Heart right ventricle (tissue), 16 donors: ENCODE data around the gene CFAP52. TPM values are rescaled to one million over a fixed set of nuclear protein-coding genes. Genes with fewer than 3 reads are reported as not detected.

ENCODE experiments used
- ATAC-seq, 8 donors: fragments of 200-7000 bp; cut with Tn5 transposase; one replicate each; pipeline ENCODE4 v1.9.1; 2020; ENCODE audit warnings: mild to moderate bottlenecking in 8 of 8, moderate library complexity in 8 of 8, moderate number of reproducible peaks in 1 of 8
- DNase-seq, 2 donors: peaks; one replicate each; pipeline ENCODE4 v3.0.0-alpha.2; 2020
- H3K27ac ChIP-seq, 10 donors: fragments of 200-600 bp; sonication (generic) in 2 of 10; one replicate each; pipeline versions ENCODE4 v1.5.0 to v1.8.0; 2020 to 2022; ENCODE audit warnings: mild to moderate bottlenecking in 3 of 10
- H3K27me3 ChIP-seq, 7 donors: fragments of 200-600 bp; one replicate each; pipeline ENCODE4 v1.8.0; 2021 to 2022; ENCODE audit warnings: mild to moderate bottlenecking in 2 of 7
- H3K36me3 ChIP-seq, 9 donors: fragments of 200-600 bp; sonication (generic) in 1 of 9; one replicate each; pipeline versions ENCODE4 v1.5.0 to v1.8.0; 2020 to 2022; ENCODE audit warnings: mild to moderate bottlenecking in 2 of 9
- H3K4me1 ChIP-seq, 9 donors: fragments of 200-600 bp; sonication (generic) in 1 of 9; one replicate each; pipeline versions ENCODE4 v1.5.0 to v1.8.0; 2020 to 2022; ENCODE audit warnings: mild to moderate bottlenecking in 4 of 9
- H3K4me3 ChIP-seq, 10 donors: fragments of 200-600 bp; sonication (generic) in 2 of 10; one replicate each; pipeline versions ENCODE4 v1.5.0 to v1.8.0; 2020 to 2022; ENCODE audit warnings: mild to moderate bottlenecking in 7 of 10, moderate library complexity in 2 of 10
- H3K9me3 ChIP-seq, 11 donors: fragments of 200-600 bp in 10 of 11; sonication (generic) in 2 of 11; one replicate each; pipeline versions ENCODE4 v1.5.0 to v1.8.0; 2013 to 2022; ENCODE audit warnings: mild to moderate bottlenecking in 2 of 11, control low read depth in 1 of 11, moderate library complexity in 1 of 11
- CTCF ChIP-seq, 9 donors: fragments of 200-600 bp; sonication (generic) in 2 of 9; IDR thresholded peaks; one replicate each; pipeline versions ENCODE4 v1.5.0 to v1.8.0; 2021 to 2022; ENCODE audit warnings: antibody characterized with exemption in 9 of 9, mild to moderate bottlenecking in 5 of 9, moderate library complexity in 1 of 9
- WGBS, 2 donors: extraction: QIAGEN DNeasy Blood & Tissue Kit; methylation state at CpG; one replicate each; pipeline ENCODE4 v1.1.7; 2013; ENCODE audit warnings: inconsistent platforms in 1 of 2; 5-methylcytosine and 5-hydroxymethylcytosine counted together
- intact Hi-C, 10 donors: fragments of 100-400 bp; cut with DNase I; formaldehyde crosslinking; loops; one replicate each; pipeline versions ENCODE4 v1.11.1 to v1.14.2; 2022
- polyA plus RNA-seq, 2 donors: library from polyadenylated mRNA; stranded (reverse); fragments of 200-250 nt; gene quantifications; one replicate each; pipeline ENCODE4 v1.2.3, GENCODE V29; 2013
- total RNA-seq, 10 donors: library from RNA; stranded (reverse); fragmentation: NEBNext Ultra II Directional in 3 of 10; extraction: Animal tissue kit (Norgen Biotek cat#: 25700) in 3 of 10; gene quantifications; one replicate each; pipeline versions ENCODE4 v1.2.1 to v1.2.4, GENCODE V29; 2021 to 2023
- donor health status: Arrhythmogenic right ventricular cardiomyopathy.
- donor health status: ischemic (EF 13 %, LVEDD 7.1; RV severe dilation, severe dysfunction).
- donor health status: healthy with polysubstance abuse.
- donor health status: DM: no; HTN: yes; CAD: no.
- donor health status: DM: no; HTN: no; CAD: no.
- donor health status: ischemic (EF 25% LVEDD 6.9; RV normal size, moderate dysfunction).
- donor health status: ischemic (EF 25% LVEDD 5.7; RV mildly dilated, moderate dysfunction).
- donor health status: healthy.
- donor health status: DM: yes; HTN: yes; CAD: no.
- donor health status: Ischemic cardiomyopathy.
- donor health status: ischemic (EF 35%, LVEDD 5.7; RV mildly dilated, moderate dysfunction).
- donor health status: nonischemic (EF 11% LVEDD 7.7; RV severe dilation, severe dysfunction).
- donor health status: DM: yes; HTN: yes; CAD: no.
- donor health status: PGD.
- donor health status: ischemic (EF 29% LVEDD 5.4; RV normal size, mild dysfunction).
- donor health status: nonischemic (EF 23%, LVEDD 6.1; RV moderate dilation, normal function).

Gene CFAP52
- total and polyA plus RNA-seq, 12 donors: 0.23 TPM; not detected in 11

- H3K4me1 ChIP-seq: peaks cover 0 to 18% (median 17%) of the 10 kb centered on the region in 9 donors
- no peaks in the 10 kb centered on the region for H3K36me3 ChIP-seq
- no peaks in the 10 kb centered on the region for H3K9me3 ChIP-seq
- peak overlapping the region; percentile 25 to 59 (median 50) for H3K4me3 ChIP-seq
- intact Hi-C loops: no loop called here
- DNase-seq: peak; percentile 8 to 28
- 2% methylated on average over 48 to 51 of the region's 51 CpGs for WGBS, 2 donors
- ATAC-seq: peak in 7 of 8 donors; percentile 33 to 68 (median 58)
- peaks cover 7 to 76% (median 72%) of the 10 kb centered on the region in 7 donors for H3K27me3 ChIP-seq
- H3K27ac ChIP-seq: no peak overlapping the region
- peak in 1 of 9 donors; percentile 18 for TF ChIP-seq CTCF (IDR thresholded peaks at IDR 0.05)
Measured at GRCh38 chr17:9645851-9646545, 69.6 kb downstream of the CFAP52 start.

GRCh38 chr17:9646546-9646885 lies 70.1 kb downstream of the CFAP52 start:
- 36 to 45% methylated on average over 8 of the region's 8 CpGs for WGBS, 2 donors
- Histone ChIP-seq H3K27ac (no peak overlapping the region), H3K4me3 (peak overlapping the region in 2 of 10 donors; percentile 38 to 53), H3K27me3 (peaks cover 7 to 79% (median 72%) of the 10 kb centered on the region in 7 donors), H3K36me3 (no peaks in the 10 kb centered on the region), H3K4me1 (peaks cover 0 to 18% (median 17%) of the 10 kb centered on the region in 9 donors), H3K9me3 (no peaks in the 10 kb centered on the region)
- DNase-seq (no peak), ATAC-seq (no peak)
- no peak for TF ChIP-seq CTCF (IDR thresholded peaks at IDR 0.05)
- intact Hi-C loops: no loop called here

DNA sequence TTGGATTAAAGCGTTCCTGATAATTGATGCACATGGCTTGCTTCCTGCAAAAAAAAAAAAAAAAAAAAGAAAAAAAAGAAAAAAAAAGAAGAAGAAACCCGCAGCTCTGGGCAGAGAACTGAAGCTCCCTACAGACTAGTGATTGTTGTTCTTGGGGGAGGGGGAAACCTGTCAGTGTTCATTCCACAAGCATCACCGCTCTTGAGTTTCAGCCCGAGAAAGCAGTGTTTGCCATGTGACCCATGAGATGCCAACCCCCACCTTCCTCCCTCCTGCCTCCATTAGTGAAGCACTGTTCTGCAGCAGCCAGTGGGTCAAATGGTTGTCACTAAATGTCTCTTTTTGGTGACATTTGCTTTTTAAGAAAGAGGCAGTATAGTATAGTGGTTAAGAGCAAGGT lies 70.6 kb downstream of the CFAP52 start:
- Histone ChIP-seq H3K9me3 (no peaks in the 10 kb centered on the region), H3K36me3 (no peaks in the 10 kb centered on the region), H3K27me3 (peaks cover 7 to 84% (median 73%) of the 10 kb centered on the region in 7 donors), H3K4me1 (peaks cover 0 to 18% (median 17%) of the 10 kb centered on the region in 9 donors), H3K27ac (no peak overlapping the region), H3K4me3 (no peak overlapping the region)
- ATAC-seq (no peak), DNase-seq (no peak)
- TF ChIP-seq CTCF (IDR thresholded peaks at IDR 0.05): no peak
- WGBS, 2 donors: 28 to 30% methylated on average over 4 of the region's 4 CpGs
- intact Hi-C loops: no loop called here

- no peaks in the 10 kb centered on the region for H3K36me3 ChIP-seq
- H3K9me3 ChIP-seq: no peaks in the 10 kb centered on the region
- intact Hi-C loops: no loop called here
- peaks cover 0 to 18% (median 17%) of the 10 kb centered on the region in 9 donors for H3K4me1 ChIP-seq
- peaks cover 7 to 94% (median 78%) of the 10 kb centered on the region in 7 donors for H3K27me3 ChIP-seq
- H3K27ac ChIP-seq: no peak overlapping the region
- no peak for DNase-seq
- H3K4me3 ChIP-seq: no peak overlapping the region
- no peak for ATAC-seq
- WGBS, 2 donors: 48 to 56% methylated on average over 3 of the region's 3 CpGs
- TF ChIP-seq CTCF (IDR thresholded peaks at IDR 0.05): no peak
Measured at GRCh38 chr17:9648521-9649110, 72.2 kb downstream of the CFAP52 start.
